DMS114 treated with DMSO at 0.1 percent for 48 hours (cell line): ENCODE data around the gene HYAL3.
"Not testable (repeated sequence)": the region's sequence is repeated elsewhere in the genome, so short reads cannot be mapped to it uniquely, and the experiment has no call there.

Experiments used
- DNase-seq: peaks from one replicate; lab custom pipeline; 2025; ENCODE audit not compliant: unreplicated experiment; lab: John Stamatoyannopoulos, UW

Gene HYAL3

GRCh38 chr3:50317300-50317699 is 18.1 kb upstream of the HYAL3 start:
- no peak for DNase-seq

- no peak for DNase-seq
Observed at GRCh38 chr3:50316657-50317242, 17.5 kb upstream of the HYAL3 start.

- no peak for DNase-seq
Observed at GRCh38 chr3:50314816-50315215, 15.6 kb upstream of the HYAL3 start.

- no peak for DNase-seq
Observed at GRCh38 chr3:50314342-50314741, 15.1 kb upstream of the HYAL3 start.

GRCh38 chr3:50312041-50312440 is 12.8 kb upstream of the HYAL3 start:
- not testable (repeated sequence) for DNase-seq

GRCh38 chr3:50304601-50305000 is 5.4 kb upstream of the HYAL3 start:
- DNase-seq, result no peak

GRCh38 chr3:50303013-50303815 is 4.0 kb upstream of the HYAL3 start, which contains the start of gene HYAL1:
TSS of gene HYAL1 (minus strand) at chr3:50303574. CDS start at chr3:50302956, 618 bp downstream.
- no peak for DNase-seq

GRCh38 chr3:50302095-50303012 is 3.1 kb upstream of the HYAL3 start:
- DNase-seq, result no peak

- DNase-seq, result no peak
Observed at GRCh38 chr3:50300681-50301254, 1.6 kb upstream of the HYAL3 start.

GRCh38 chr3:50299929-50300680 is 900 bp upstream of the HYAL3 start:
- no peak for DNase-seq

- DNase-seq, result no peak
Observed at GRCh38 chr3:50299638-50299928, 378 bp upstream of the HYAL3 start.

- no peak for DNase-seq
Observed at GRCh38 chr3:50297896-50298725, 1.1 kb downstream of the HYAL3 start.

GRCh38 chr3:50297384-50297775 is 1.8 kb downstream of the HYAL3 start:
- no peak for DNase-seq

- no peak for DNase-seq
Observed at GRCh38 chr3:50296721-50297383, 2.4 kb downstream of the HYAL3 start.

- no peak for DNase-seq
Observed at GRCh38 chr3:50295553-50296431, 3.4 kb downstream of the HYAL3 start.

GRCh38 chr3:50294492-50295403 is 4.5 kb downstream of the HYAL3 start:
- DNase-seq, result no peak

- no peak for DNase-seq
Observed at GRCh38 chr3:50294089-50294488, 5.1 kb downstream of the HYAL3 start.
